Measurements from ENCODE around the gene SLC39A11. TPM values are rescaled to one million over a fixed set of nuclear protein-coding genes. Genes with fewer than 3 reads are reported as not detected.

Gene SLC39A11
- polyA plus RNA-seq, 1 of the 3 experiments (the other 2 are of a cell fraction), result 23.5 TPM

- ChIA-PET CTCF (interaction anchor here (0.8 to 2.3 kb wide), 7 partner anchors 10 to 235 kb away, joined by 3 to 11 read pairs (median 4); no protein-coding TSS in a partner anchor), POLR2A (no interaction called here)
These were observed 136.9 kb downstream of the SLC39A11 start for GRCh38 chr17:72955391-72956140.

GRCh38 chr17:72954579-72954978 lies 137.9 kb downstream of the SLC39A11 start:
- 94% methylated on average over 8 of the region's 8 CpGs for WGBS (ENCODE audit: low lambda C conversion rate)
- TF ChIP-seq SIN3A (IDR thresholded peaks at IDR 0.05; ENCODE audit: borderline replicate concordance, low read depth, low read length), result no peak
- TF ChIP-seq USF2 (IDR thresholded peaks at IDR 0.05; ENCODE audit: borderline replicate concordance, low read depth, low read length), result no peak
- TF ChIP-seq PBX3 (IDR thresholded peaks at IDR 0.05), result no peak
- no peak for TF ChIP-seq TCF12 (IDR thresholded peaks at IDR 0.05)
- TF ChIP-seq TEAD4 (IDR thresholded peaks at IDR 0.05; ENCODE audit: borderline replicate concordance, insufficient read depth), result no peak
- TF ChIP-seq RAD21 (IDR thresholded peaks at IDR 0.05; ENCODE audit: low read length), result no peak
- TF ChIP-seq JUND (IDR thresholded peaks at IDR 0.05), result no peak
- no peak for TF ChIP-seq EP300 (IDR thresholded peaks at IDR 0.05; ENCODE audit: borderline replicate concordance in 1 of 2, low read depth in 1 of 2, low read length in 1 of 2)
- no peak for TF ChIP-seq REST (IDR thresholded peaks at IDR 0.05; ENCODE audit: low read depth, low read length)
- no peak for TF ChIP-seq MAX (IDR thresholded peaks at IDR 0.05; ENCODE audit: low read depth)
- no peaks in the 10 kb centered on the region for H3K9me2 ChIP-seq
- POLR2A ChIA-PET, result no interaction called here
- H2AFZ ChIP-seq (ENCODE audit: low read depth), result no peak overlapping the region
- H3K9ac ChIP-seq, result no peak overlapping the region
- H4K20me1 ChIP-seq (ENCODE audit: insufficient read depth), result no peaks in the 10 kb centered on the region
- H3K36me3 ChIP-seq (replicated peaks in 1 of 2; ENCODE audit: control insufficient read depth in 1 of 2, insufficient read depth in 2 of 2, low read length in 1 of 2), result no peaks in the 10 kb centered on the region
- H3K27me3 ChIP-seq (ENCODE audit: insufficient read depth), result no peaks in the 10 kb centered on the region
- H3K4me3 ChIP-seq (ENCODE audit: low read depth in 2 of 2, low read length in 1 of 2), result no peak overlapping the region
- no peak for DNase-seq
- no peak overlapping the region for H3K27ac ChIP-seq (ENCODE audit: low read depth in 2 of 2, low read length in 1 of 2)
- CTCF ChIA-PET, result interaction anchor here (0.6 to 3.3 kb wide), 4 partner anchors 8 to 395 kb away, joined by 3 to 15 read pairs (median 3); no protein-coding TSS in a partner anchor
- H3K79me2 ChIP-seq (ENCODE audit: insufficient read depth), result no peaks in the 10 kb centered on the region
- no peaks in the 10 kb centered on the region for H3K9me3 ChIP-seq
- no peak overlapping the region for H3K4me2 ChIP-seq
- peaks cover 10 to 18% of the 10 kb centered on the region in 2 experiments; a peak in 3 of 4 replicates for H3K4me1 ChIP-seq (ENCODE audit: control insufficient read depth in 1 of 2, insufficient read depth in 2 of 2, low read depth in 1 of 2, low read length in 1 of 2)
- H3F3A ChIP-seq (replicated peaks; ENCODE audit: insufficient read depth), result no peaks in the 10 kb centered on the region

More at GRCh38 chr17:72955391-72956140, 136.9 kb downstream of the SLC39A11 start:
- no peaks in the 10 kb centered on the region for H4K20me1 ChIP-seq (ENCODE audit: insufficient read depth)
- H3K9ac ChIP-seq, result no peak overlapping the region
- no peak overlapping the region for H2AFZ ChIP-seq (ENCODE audit: low read depth)
- H3K36me3 ChIP-seq (replicated peaks in 1 of 2; ENCODE audit: control insufficient read depth in 1 of 2, insufficient read depth in 2 of 2, low read length in 1 of 2), result no peaks in the 10 kb centered on the region
- no peak overlapping the region for H3K27ac ChIP-seq (ENCODE audit: low read depth in 2 of 2, low read length in 1 of 2)
- no peaks in the 10 kb centered on the region for H3K27me3 ChIP-seq (ENCODE audit: insufficient read depth)
- no peak for DNase-seq
- no peaks in the 10 kb centered on the region for H3K9me3 ChIP-seq
- no peaks in the 10 kb centered on the region for H3K9me2 ChIP-seq
- no peaks in the 10 kb centered on the region for H3K79me2 ChIP-seq (ENCODE audit: insufficient read depth)
- no peak overlapping the region for H3K4me2 ChIP-seq
- no peaks in the 10 kb centered on the region for H3F3A ChIP-seq (replicated peaks; ENCODE audit: insufficient read depth)
- TF ChIP-seq RFX5 (IDR thresholded peaks at IDR 0.05; ENCODE audit: low read length), result no peak
- no peak for TF ChIP-seq USF1 (IDR thresholded peaks at IDR 0.05; ENCODE audit: borderline replicate concordance, low read depth)
- TF ChIP-seq IRF3 (IDR thresholded peaks at IDR 0.05; ENCODE audit: low read depth, low read length), result no peak
- H3K4me3 ChIP-seq (ENCODE audit: low read depth in 2 of 2, low read length in 1 of 2), result no peak overlapping the region
- peaks cover 5 to 11% of the 10 kb centered on the region in 2 experiments; a peak in 3 of 4 replicates for H3K4me1 ChIP-seq (ENCODE audit: control insufficient read depth in 1 of 2, insufficient read depth in 2 of 2, low read depth in 1 of 2, low read length in 1 of 2)
- WGBS (ENCODE audit: low lambda C conversion rate), result 90% methylated on average over 20 of the region's 20 CpGs
